ENCODE data around the gene DOP1B. TPM values are rescaled to one million over a fixed set of nuclear protein-coding genes. Genes with fewer than 3 reads are reported as not detected.

DOP1B gene
- polyA plus RNA-seq, 4 donors = 5.7 to 8.3 (median 6.4) TPM

DNA sequence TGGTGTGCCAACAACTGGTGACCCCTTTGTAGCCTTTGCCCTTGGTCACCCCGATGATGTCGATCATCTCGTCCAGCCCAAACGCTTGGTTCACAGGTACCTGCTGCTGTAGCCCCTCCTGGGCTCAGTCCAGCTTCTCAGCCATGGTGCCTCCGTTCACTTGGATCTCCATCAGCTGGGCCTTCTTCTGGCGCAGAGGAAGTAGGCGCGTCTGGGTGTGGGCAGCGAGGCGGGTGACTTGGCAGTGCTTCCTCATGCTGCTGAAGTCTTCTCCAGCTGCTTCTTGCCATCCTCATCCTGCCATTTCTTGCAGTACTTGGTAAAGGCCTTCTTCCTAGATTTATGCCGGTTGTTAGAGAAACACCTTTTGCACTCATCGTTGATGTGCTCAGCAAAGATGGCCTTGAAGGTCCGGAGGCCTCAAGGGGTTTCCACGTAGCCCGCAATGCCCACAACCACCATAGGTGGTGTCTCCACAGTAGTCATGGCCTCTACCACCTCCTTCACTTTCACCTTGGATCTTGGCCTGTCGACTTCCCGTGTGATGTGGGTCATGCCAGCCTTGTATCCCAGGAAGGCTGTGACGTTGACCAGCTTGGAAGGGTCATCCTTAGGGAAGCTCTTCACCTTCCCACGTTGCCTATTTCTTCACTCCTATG, 13.0 kb downstream of the DOP1B start:
- DNase-seq (ENCODE audit: low read depth in 4 of 4, low spot score in 3 of 4) = no peak

DNA sequence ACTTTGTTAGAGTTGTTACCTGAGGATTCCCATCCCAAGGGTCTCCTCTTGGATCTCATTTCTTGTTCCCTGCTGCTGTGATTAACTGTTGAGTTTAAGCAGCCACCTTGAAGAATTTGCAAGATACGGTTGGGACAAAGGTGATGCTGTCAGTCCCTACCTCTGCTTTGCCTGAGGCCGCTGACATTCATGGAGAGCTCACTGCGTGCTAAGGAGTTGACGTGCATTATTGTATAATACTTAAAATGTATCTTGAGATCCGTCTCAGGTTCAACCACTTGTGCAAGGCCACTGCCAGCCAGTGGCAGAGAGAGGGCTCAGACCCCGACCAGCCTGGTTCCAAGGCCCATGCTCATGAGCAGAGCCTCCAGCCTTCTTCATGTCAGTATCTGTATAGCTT, 14.2 kb downstream of the DOP1B start:
- no peak for DNase-seq (ENCODE audit: low read depth in 4 of 4, low spot score in 3 of 4)

GRCh38 chr21:36171336-36171735, 14.7 kb downstream of the DOP1B start:
- DNase-seq (ENCODE audit: low read depth in 4 of 4, low spot score in 3 of 4) = no peak

DNA sequence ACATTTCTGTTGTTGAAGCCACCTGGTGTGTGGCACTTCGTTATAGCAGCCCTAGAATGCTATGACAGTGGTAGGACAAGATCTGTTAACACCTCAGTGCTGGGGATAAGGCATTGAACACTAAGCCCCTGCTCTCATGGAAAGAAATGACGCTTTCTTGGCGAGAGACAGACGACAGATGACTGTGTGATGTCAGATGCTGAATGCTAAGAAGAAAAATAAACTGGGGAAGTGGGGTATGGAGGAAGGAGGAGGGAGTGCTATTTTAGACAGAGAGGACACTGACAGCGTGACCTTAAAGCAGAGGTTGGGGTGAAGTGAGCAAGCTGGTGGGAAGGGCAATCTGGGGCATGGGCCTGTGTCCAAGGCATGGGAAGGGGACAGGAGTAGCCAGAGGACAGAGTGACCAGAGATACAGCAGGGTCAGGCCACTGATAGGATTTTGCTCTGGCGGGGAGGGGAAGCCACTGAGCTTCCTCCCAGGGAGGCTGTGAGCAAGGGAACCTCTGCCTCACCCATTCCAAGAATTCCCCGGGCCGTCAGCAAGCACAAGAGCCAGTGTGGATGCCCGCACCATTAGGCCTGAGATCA, 15.2 kb downstream of the DOP1B start:
- DNase-seq (ENCODE audit: low read depth in 4 of 4, low spot score in 3 of 4) = no peak

- DNase-seq (ENCODE audit: low read depth in 4 of 4, low spot score in 3 of 4) = no peak
Observed at GRCh38 chr21:36174780-36175179, 18.2 kb downstream of the DOP1B start.

DNA sequence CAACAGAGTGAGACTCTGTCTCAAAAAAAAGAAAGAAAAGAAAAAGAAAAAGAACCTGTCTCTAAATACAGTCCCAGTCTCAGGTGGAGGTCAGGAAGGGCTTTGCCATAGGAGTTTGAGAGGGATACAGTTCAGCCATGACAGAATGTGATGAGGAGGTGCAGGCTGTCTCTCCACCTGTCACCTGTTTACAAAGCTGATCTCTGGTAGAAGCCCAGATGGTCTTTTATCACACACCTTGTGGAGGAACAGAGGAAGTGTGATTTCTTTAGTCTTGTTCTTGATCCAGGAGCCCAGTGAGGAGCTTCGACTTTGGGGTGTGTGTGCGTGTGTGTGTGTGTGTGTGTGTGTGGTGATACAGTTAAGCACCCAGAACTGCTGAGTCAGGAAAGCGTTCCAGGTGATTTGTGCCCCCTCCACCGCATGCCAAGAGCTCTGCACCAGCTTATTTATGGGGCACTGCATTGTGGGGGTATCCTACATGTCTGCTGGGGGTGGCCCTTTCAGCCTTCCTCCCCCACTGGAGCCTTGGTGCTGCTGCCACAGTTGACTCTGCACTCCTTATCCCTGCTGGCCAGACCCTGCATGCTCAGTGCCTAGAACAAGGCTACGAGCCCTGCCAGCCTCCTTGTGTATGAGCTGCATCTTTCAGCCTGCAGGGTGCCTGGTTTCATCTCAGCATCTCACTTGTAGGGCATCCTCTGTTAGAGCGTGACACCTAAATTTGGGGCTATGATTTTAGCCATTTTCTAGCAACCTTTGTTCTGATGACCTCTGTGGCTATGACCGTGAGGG, 19.3 kb downstream of the DOP1B start:
- DNase-seq (ENCODE audit: low read depth in 4 of 4, low spot score in 3 of 4) = no peak

DNA sequence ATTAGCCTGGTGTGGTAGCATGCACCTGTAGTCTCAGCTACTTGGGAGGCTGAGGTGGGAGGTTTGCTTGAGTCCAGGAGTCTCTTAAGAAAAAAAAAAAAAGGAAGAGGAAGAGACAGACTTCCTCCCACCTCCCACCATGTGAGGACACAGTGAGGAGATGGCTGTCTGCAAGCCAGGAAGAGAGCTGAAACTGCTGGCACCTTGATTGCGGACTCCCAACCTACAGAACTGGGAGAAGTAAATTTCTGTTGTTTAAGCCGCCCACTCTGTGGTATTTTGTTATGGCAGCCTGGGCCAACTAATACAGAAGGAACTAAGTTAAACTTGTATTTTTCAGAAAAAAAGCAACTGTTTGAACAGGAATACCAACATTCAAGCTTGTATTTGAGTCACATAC, 21.7 kb downstream of the DOP1B start:
- DNase-seq (ENCODE audit: low read depth in 4 of 4, low spot score in 3 of 4) = no peak

- no peak for DNase-seq (ENCODE audit: low read depth in 4 of 4, low spot score in 3 of 4)
Observed at GRCh38 chr21:36179145-36179544, 22.5 kb downstream of the DOP1B start.

GRCh38 chr21:36180963-36181362, 24.3 kb downstream of the DOP1B start:
- no peak for DNase-seq (ENCODE audit: low read depth in 4 of 4, low spot score in 3 of 4)

DNA sequence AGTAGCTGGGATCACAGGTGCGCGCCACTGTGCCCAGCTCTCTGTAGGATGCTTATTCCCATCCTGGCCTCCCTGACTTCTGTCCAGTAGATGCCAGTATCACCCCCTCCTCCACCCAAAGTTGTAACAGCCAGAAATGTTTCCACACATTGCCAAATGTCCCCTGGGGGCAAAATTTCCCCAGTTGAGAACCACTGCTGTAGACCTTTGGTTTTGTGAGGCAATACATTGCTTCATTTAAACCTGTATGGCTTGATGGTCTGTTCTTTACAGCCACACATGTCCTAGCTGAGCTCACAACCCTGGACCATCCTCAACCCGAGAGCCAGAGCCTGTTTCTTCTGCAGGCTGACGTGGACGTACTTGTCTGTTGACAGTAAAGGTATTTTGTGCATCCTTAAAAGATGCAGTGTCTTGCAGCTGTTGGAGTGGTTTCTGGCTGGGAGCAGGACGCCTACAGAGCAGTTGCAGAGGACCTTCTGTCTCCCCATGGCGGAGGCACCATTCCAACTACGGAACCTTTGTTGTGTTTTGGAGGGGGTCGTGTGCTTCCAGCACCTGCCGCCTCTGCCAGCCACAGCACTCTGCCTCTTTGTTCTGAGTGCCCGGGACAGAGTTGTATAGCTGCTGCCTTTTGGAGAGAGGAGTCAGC, 26.6 kb downstream of the DOP1B start:
- DNase-seq (ENCODE audit: low read depth in 4 of 4, low spot score in 3 of 4) = no peak

DNA sequence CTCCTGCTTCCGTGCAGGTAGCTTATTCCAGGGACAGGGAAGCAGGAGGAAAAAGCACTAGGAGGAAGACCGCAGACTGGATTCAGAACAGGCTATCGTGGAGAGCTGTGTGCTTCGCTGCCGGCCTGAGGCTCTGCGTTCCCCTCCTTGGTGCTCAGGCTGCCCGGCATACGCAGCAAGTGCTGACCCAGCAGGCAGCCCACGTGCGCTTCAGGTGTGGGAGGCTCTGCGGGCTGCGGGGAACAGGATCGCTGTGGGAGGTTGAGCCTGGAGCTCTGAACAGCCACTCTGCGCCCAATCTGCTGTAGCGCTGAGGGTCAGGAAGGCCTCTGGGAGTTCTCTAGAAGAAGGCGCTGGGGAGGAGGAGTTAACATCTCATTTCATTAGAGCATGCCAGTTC, 27.9 kb downstream of the DOP1B start:
- DNase-seq (ENCODE audit: low read depth in 4 of 4, low spot score in 3 of 4) = no peak

DNA sequence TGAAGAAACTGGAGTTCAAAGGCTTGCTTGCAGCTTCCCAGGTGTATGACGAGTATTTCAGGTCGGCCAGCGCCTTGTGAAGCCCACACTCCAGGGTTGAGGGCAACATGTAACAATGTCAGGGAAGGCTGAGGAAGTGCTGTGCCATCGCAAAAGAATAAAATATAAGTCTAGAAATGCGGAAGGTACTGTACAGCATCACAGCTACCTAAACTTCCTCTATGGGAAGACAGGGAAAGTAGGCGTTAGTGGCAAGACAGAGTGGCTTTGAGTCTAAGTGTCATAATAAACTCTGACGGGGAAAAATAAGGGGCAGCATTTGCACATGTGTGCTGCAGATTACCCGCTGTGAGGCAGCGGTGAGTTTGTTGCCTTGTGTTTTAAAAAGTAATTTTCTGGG, 28.9 kb downstream of the DOP1B start:
- no peak for DNase-seq (ENCODE audit: low read depth in 4 of 4, low spot score in 3 of 4)

DNA sequence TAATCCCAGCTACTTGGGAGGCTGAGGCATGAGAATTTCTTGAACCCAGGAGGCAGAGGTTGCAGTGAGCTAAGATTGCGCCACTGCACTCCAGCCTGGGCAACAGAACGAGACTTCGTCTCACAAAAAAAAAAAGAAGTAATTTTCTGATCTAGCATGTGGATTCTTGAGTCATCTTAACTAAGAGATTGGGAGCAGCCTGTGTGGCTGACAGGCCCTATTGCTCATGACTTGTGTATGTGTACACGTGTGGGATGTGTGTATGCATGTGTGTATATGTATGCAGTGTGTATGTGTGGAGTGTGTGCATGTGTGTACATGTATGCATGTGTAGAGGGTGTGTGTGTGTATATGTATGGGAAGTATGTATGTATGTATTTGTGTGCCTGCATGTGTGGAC, 29.5 kb downstream of the DOP1B start:
- DNase-seq (ENCODE audit: low read depth in 4 of 4, low spot score in 3 of 4) = no peak

DNA sequence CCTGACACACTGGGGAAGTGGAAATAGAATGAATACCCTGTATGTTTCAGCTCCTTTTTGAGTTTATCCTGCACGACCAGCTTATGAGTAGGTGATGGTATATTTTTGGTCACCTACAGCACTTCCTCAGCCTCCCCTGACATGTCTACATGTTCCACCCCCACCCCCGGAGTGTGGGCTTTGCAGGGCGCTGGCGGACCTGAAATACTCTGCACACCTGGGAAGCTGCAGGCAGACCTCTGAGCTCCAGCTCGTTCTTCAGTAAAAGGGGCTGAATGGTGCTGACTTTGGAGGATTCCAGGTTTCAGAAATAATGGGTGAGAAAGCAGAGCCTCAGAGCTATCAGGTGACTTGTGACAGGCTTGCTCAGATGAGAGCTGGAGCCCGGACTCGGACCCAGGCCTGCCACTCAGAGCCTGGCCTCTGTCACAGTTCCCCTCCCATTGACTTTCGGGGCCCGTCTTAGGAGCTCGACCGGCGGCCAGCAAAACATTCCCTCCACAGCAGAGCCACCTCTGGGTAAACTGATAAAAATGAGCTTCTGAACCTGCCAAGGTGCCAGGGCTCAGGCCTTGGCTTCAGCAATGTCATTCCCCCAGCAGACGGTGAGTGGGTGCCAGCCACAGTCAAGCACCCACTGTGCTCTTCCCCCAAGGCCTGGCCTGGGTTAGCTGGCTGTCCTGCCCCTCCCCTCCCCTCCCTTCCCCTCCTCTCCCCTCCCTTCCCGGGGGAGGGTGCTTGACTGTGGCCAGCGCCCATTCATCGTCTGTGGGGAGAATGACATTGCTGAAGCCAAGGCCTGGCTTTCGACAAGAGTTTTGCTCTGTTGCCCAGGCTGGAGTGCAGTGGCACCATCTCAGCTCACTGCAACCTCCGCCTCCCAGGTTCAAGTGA, 30.1 kb downstream of the DOP1B start:
- DNase-seq (ENCODE audit: low read depth in 4 of 4, low spot score in 3 of 4) = no peak

DNA sequence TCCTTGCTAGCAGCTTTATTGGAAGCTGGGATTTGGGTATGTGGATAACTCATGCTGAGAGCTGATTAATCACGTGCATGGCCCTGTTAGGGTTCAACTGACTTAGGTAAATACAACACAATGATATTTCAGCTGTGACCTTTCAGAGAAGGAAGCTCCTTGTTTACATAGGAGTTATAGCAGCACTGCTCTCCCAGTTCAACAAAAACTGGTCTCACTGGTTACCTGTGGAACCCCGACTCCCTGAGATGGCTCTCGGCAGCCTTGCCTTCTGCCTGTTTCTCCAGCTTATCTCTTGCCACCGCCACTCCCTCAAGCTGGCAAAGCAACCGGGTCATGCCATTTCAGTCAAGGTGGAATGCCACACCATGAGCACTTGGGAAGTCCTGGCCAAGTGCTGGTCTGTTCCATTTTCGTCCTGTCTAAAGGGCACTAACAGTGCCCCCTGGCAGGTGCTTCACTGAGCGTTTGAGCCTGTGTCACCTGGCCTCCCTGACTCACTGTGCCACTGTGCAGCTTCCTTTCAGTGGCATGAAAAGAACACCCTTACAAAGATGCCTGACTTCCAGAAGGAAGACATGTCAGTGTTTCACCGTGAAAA, 31.6 kb downstream of the DOP1B start:
- DNase-seq (ENCODE audit: low read depth in 4 of 4, low spot score in 3 of 4) = no peak

GRCh38 chr21:36188937-36189336, 32.3 kb downstream of the DOP1B start:
- DNase-seq (ENCODE audit: low read depth in 4 of 4, low spot score in 3 of 4) = no peak

DNA sequence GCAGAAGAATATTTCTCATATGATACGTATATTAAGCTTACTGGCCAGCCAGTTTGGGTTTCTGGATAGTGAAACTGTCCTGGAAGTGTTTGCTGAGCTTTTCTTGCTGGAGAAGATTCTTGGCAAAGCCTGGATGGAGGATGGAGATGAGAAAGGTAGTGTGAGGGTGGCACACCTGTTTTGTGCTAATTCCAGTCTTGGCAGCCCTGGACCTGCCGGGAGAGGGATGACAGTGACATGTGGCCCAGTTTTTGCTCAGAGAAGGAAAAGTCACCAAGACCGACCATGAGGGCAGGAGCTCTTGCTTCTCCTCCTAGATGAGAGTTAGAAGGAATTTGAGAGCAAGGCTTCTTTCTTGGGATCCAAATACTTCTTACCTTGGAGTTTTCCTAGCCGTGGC, 34.1 kb downstream of the DOP1B start:
- DNase-seq (ENCODE audit: low read depth in 4 of 4, low spot score in 3 of 4) = no peak

- no peak for DNase-seq (ENCODE audit: low read depth in 4 of 4, low spot score in 3 of 4)
Observed at GRCh38 chr21:36193200-36193599, 36.6 kb downstream of the DOP1B start.

DNA sequence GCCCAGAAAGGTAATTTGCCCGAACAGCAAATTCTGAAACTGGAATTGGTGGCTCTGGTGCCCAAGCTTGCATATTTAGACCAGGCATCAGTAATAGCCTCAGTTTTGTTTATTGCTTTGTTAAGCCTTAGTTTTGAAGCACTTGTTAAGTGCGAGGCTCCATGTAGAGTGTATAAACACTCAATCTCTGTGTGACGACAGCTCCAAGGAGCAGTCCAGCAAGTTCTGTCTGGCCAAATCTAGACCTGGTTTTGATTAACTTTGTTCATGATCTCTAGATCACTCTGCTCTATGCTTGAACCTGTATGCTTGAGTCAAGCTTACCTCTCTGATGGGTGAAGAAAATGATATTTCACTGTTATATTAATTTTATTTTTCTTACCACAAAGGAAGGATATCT, 37.4 kb downstream of the DOP1B start:
- DNase-seq (ENCODE audit: low read depth in 4 of 4, low spot score in 3 of 4) = no peak

DNA sequence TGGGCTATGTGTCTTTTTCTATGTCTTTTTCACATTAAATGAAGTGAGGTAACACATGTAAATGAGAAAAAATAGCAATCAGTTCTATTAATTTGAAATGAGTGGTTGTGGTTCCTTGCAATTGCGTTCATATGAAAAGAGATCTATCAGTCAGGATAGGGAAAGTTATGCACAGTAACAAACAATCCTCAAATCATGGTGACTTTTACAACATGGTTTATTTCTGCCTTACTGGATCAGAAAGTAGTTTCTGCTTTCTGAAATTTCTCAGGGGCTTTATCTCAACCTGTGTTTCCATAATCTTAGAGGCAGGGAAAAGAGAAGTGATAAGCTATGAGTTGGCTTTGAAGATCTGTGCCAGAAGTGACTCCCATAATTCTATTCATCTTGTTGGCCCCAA, 39.0 kb downstream of the DOP1B start:
- DNase-seq (ENCODE audit: low read depth in 4 of 4, low spot score in 3 of 4) = no peak

All from right renal pelvis (tissue), 4 donors.